Endothelial cell of umbilical vein (primary cell): ENCODE results near the gene BPIFA2. TPM values are rescaled to one million over a fixed set of nuclear protein-coding genes. Genes with fewer than 3 reads are reported as not detected.

Experiments used
- BruUV-seq: library from RNA; stranded (reverse); fragments of 400-500 nt; replicated peaks from 2 replicates; lab custom pipeline; 2021; lab: Mats Ljungman, UMichigan
- CTCF ChIA-PET: fragments of 300-600, 350-600 bp; sonication (Branson Sonifier 250); formaldehyde crosslinking; loops from one replicate; lab custom pipeline; 2021; ENCODE audit warnings: antibody characterized with exemption, inconsistent platforms; lab: Charles Lee
- POLR2A ChIA-PET: fragments of 300-600, 350-600 bp; sonication (Branson Sonifier 250); formaldehyde crosslinking; loops from one replicate; lab custom pipeline; 2021; ENCODE audit warnings: antibody characterized with exemption, inconsistent platforms; lab: Charles Lee
- DNase-seq: peaks from one replicate; pipeline ENCODE4 v3.0.0-alpha.2; 2011; ENCODE audit warnings: low read depth, low spot score
- FAIRE-seq: peaks from 2 replicates; lab custom pipeline; 2011; peaks lifted over from hg19 to GRCh38; lab: Jason Lieb, UNC
- H2AFZ ChIP-seq: 2 replicates; pipeline ENCODE4 v1.6.0; 2012; ENCODE audit warnings: low read depth, low read length, control low read depth, inconsistent platforms
- H3K27ac ChIP-seq: 2 replicates; pipeline ENCODE4 v1.5.1; 2011; ENCODE audit warnings: low read depth, mild to moderate bottlenecking, control low read depth, low read length, moderate library complexity; ENCODE audit not compliant: insufficient read depth
- H3K27me3 ChIP-seq, 2 experiments: 2 replicates each; pipeline versions ENCODE4 v1.6.0 to v1.6.1; 2011; ENCODE audit warnings: low read length in 2 of 2, mixed read lengths in 1 of 2; ENCODE audit not compliant: control insufficient read depth in 2 of 2, insufficient read depth in 2 of 2
- H3K36me3 ChIP-seq, 2 experiments: 2 replicates in 1 of 2; 3 replicates in 1 of 2; pipeline ENCODE4 v1.5.1; 2011; ENCODE audit warnings: low read length in 2 of 2, mild to moderate bottlenecking in 1 of 2, moderate library complexity in 1 of 2; ENCODE audit not compliant: control insufficient read depth in 2 of 2, insufficient read depth in 2 of 2; ENCODE audit errors: extremely low read depth in 1 of 2
- H3K4me1 ChIP-seq: 3 replicates; pipeline ENCODE4 v1.5.1; 2011; ENCODE audit warnings: mild to moderate bottlenecking, low read length; ENCODE audit not compliant: control insufficient read depth, insufficient read depth; ENCODE audit errors: extremely low read depth
- H3K4me2 ChIP-seq: 2 replicates; pipeline ENCODE4 v1.6.1; 2011; ENCODE audit warnings: low read length, control low read depth, mixed read lengths; ENCODE audit not compliant: insufficient read depth
- H3K4me3 ChIP-seq, 3 experiments: fragments of 200-600 bp in 1 of 3; sonication (generic), shearing (Covaris generic) in 1 of 3; replicated peaks in 1 of 3; 2 replicates each; pipeline ENCODE4 v1.5.1; 2011 to 2016; ENCODE audit warnings: control low read depth in 3 of 3, low read length in 3 of 3, mild to moderate bottlenecking in 2 of 3, inconsistent platforms in 1 of 3, low read depth in 1 of 3, moderate library complexity in 1 of 3; ENCODE audit not compliant: insufficient read depth in 1 of 3
- H3K79me2 ChIP-seq: 2 replicates; pipeline ENCODE4 v1.6.0; 2012; ENCODE audit warnings: low read length, inconsistent platforms; ENCODE audit not compliant: control insufficient read depth, insufficient read depth
- H3K9ac ChIP-seq: replicated peaks from 2 replicates; pipeline ENCODE3; 2011; ENCODE audit warnings: low read length, control low read depth; ENCODE audit not compliant: insufficient read depth; ENCODE audit errors: extremely low read depth
- H3K9me1 ChIP-seq: replicated peaks from 3 replicates; pipeline ENCODE4 v1.6.0; 2011; ENCODE audit warnings: mild to moderate bottlenecking, low read length; ENCODE audit not compliant: control insufficient read depth, insufficient read depth; ENCODE audit errors: extremely low read depth
- H3K9me3 ChIP-seq: replicated peaks from 2 replicates; pipeline ENCODE4 v1.5.1; 2012; ENCODE audit warnings: low read length, inconsistent platforms; ENCODE audit not compliant: control insufficient read depth, insufficient read depth
- H4K20me1 ChIP-seq: replicated peaks from 2 replicates; pipeline ENCODE3; 2011; ENCODE audit warnings: mild to moderate bottlenecking, low read length; ENCODE audit not compliant: control insufficient read depth, insufficient read depth; ENCODE audit errors: extremely low read depth
- EZH2 ChIP-seq: IDR thresholded peaks from 2 replicates; pipeline ENCODE4 v1.6.1; 2012; ENCODE audit warnings: borderline replicate concordance, low read depth, mild to moderate bottlenecking, moderate library complexity, low read length, inconsistent platforms; ENCODE audit not compliant: severe bottlenecking
- FOS ChIP-seq: IDR thresholded peaks from 2 replicates; pipeline ENCODE4 v1.6.1; 2011; ENCODE audit warnings: mild to moderate bottlenecking, low read length, moderate library complexity, borderline replicate concordance; ENCODE audit not compliant: insufficient read depth
- GATA2 ChIP-seq: IDR thresholded peaks from 2 replicates; pipeline ENCODE4 v1.7.0; 2011; ENCODE audit warnings: low read depth, mild to moderate bottlenecking, moderate library complexity, mixed read lengths, low read length; ENCODE audit not compliant: insufficient read length, insufficient read depth
- MYC ChIP-seq: IDR thresholded peaks from one replicate; pipeline ENCODE4 v1.6.1; 2011; ENCODE audit warnings: mild to moderate bottlenecking, low read depth, low read length
- POLR2AphosphoS5 ChIP-seq: IDR thresholded peaks from 2 replicates; pipeline ENCODE4 v1.6.1; 2012; ENCODE audit warnings: low read depth, mild to moderate bottlenecking, control low read depth, low read length, moderate library complexity; ENCODE audit not compliant: insufficient read depth
- dilution Hi-C: fragments of 300-500 bp; cut with MboI; formaldehyde crosslinking; loops from one replicate; pipeline ENCODE4 v1.15.0; 2019; ENCODE audit warnings: low sequenced_read_pairs; ENCODE audit not compliant: extremely low pct_ligation_motif_present
- intact Hi-C: fragments of 100-400 bp; cut with micrococcal nuclease; formaldehyde crosslinking; loops from one replicate; pipeline ENCODE4 v1.10.0; 2022
- polyA plus RNA-seq, 4 experiments: library from polyadenylated mRNA; depleted of rRNA in 3 of 4; stranded (reverse) in 3 of 4; unstranded in 1 of 4; fragments of >200 nt; gene quantifications; 2 replicates each; pipeline versions ENCODE4 v1.2.1 to v1.2.3, GENCODE V29; 2011 to 2012; ENCODE audit warnings: missing spikeins in 1 of 4
- total RNA-seq: library from RNA; stranded (reverse); gene quantifications from 2 replicates; pipeline ENCODE4 v1.2.3, GENCODE V29; 2021
- TF ChIP-seq, protein P1 (sequence below), 2 donors: IDR thresholded peaks; 1 replicate in 1 of 2; 2 replicates in 1 of 2; pipeline ENCODE4 v1.5.1; 2011; ENCODE audit warnings: low read length in 2 of 2, mild to moderate bottlenecking in 2 of 2, moderate library complexity in 2 of 2, control low read depth in 1 of 2, inconsistent platforms in 1 of 2, low read depth in 1 of 2; ENCODE audit not compliant: insufficient read depth in 1 of 2; ENCODE audit errors: extremely low read depth in 1 of 2
- TF ChIP-seq, protein P2 (sequence below): IDR thresholded peaks from 2 replicates; pipeline ENCODE4 v1.6.1; 2011; ENCODE audit not compliant: insufficient read depth, insufficient read length

BPIFA2 gene
- total and polyA plus RNA-seq, 2 donors (not counting 3 experiments of a cell fraction or from before 2014, with no cell fraction given): not detected

DNA sequence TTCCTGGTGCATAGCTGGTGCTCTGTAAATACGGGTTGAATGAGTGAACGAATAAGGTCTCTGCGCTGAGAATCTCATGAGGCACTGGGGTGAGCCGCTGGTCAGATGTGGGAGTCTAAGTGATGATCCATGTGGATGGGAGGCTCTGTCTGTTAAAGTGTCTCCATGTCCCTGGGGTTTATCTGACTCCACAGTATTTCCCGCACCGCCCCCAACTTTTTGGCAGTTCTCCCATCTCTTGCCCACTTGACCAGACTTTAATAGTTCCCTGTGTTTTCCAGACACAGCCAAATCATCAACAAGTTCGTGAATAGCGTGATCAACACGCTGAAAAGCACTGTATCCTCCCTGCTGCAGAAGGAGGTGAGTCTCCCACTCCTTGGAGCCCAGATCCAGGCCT, 9.9 kb downstream of the BPIFA2 start:
- Histone ChIP-seq H4K20me1 (no peaks in the 10 kb centered on the region), H3K36me3 (no peaks in the 10 kb centered on the region), H3K27me3 (no peaks in the 10 kb centered on the region), H3K4me3 (no peak overlapping the region), H3K4me1 (no peaks in the 10 kb centered on the region), H3K9ac (no peak overlapping the region), H3K9me3 (no peaks in the 10 kb centered on the region), H3K27ac (no peak overlapping the region), H3K9me1 (no peaks in the 10 kb centered on the region), H3K4me2 (no peak overlapping the region), H3K79me2 (no peaks in the 10 kb centered on the region), H2AFZ (no peak overlapping the region)
- POLR2A ChIA-PET: no interaction called here
- CTCF ChIA-PET: no interaction called here
- FAIRE-seq (no peak), DNase-seq (no peak)
- no TSS peak for BruUV-seq
- intact Hi-C loops (no loop called here), dilution Hi-C loops (no loop called here)
- TF ChIP-seq, protein P1, sequence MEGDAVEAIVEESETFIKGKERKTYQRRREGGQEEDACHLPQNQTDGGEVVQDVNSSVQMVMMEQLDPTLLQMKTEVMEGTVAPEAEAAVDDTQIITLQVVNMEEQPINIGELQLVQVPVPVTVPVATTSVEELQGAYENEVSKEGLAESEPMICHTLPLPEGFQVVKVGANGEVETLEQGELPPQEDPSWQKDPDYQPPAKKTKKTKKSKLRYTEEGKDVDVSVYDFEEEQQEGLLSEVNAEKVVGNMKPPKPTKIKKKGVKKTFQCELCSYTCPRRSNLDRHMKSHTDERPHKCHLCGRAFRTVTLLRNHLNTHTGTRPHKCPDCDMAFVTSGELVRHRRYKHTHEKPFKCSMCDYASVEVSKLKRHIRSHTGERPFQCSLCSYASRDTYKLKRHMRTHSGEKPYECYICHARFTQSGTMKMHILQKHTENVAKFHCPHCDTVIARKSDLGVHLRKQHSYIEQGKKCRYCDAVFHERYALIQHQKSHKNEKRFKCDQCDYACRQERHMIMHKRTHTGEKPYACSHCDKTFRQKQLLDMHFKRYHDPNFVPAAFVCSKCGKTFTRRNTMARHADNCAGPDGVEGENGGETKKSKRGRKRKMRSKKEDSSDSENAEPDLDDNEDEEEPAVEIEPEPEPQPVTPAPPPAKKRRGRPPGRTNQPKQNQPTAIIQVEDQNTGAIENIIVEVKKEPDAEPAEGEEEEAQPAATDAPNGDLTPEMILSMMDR (IDR thresholded peaks at IDR 0.05; ENCODE audit: extremely low read depth in 1 of 2, insufficient read depth in 1 of 2, low read depth in 1 of 2, low read length in 2 of 2): no peak
- no peak for TF ChIP-seq GATA2
- TF ChIP-seq, protein P2, sequence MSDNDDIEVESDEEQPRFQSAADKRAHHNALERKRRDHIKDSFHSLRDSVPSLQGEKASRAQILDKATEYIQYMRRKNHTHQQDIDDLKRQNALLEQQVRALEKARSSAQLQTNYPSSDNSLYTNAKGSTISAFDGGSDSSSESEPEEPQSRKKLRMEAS: no peak
- no peak for TF ChIP-seq FOS
- TF ChIP-seq MYC: no peak
- no peak for TF ChIP-seq EZH2
- no peak for TF ChIP-seq POLR2AphosphoS5
